Smooth muscle cell (in vitro differentiated cells): ENCODE data around the gene CMSS1. TPM values are rescaled to one million over a fixed set of nuclear protein-coding genes. Genes with fewer than 3 reads are reported as not detected.

Source experiments
- DNase-seq: peaks from one replicate; lab custom pipeline; 2025; ENCODE audit not compliant: unreplicated experiment; lab: John Stamatoyannopoulos, UW
- H2AFZ ChIP-seq: fragments of 200-600 bp; sonication (generic); 2 replicates; pipeline ENCODE4 v1.6.0; 2016; ENCODE audit warnings: antibody characterized with exemption, low read depth, mild to moderate bottlenecking
- H3F3A ChIP-seq: fragments of 200-600 bp; sonication (generic); 2 replicates; pipeline ENCODE4 v1.6.0; 2017; ENCODE audit warnings: antibody characterized with exemption, low read depth
- H3K27ac ChIP-seq: fragments of 200-600 bp; sonication (generic); 2 replicates; pipeline ENCODE4 v1.5.1; 2016; ENCODE audit warnings: low read depth, mild to moderate bottlenecking
- H3K27me3 ChIP-seq: fragments of 200-600 bp; sonication (generic); 2 replicates; pipeline ENCODE4 v1.6.1; 2016; ENCODE audit warnings: low read depth, mild to moderate bottlenecking
- H3K36me3 ChIP-seq: fragments of 200-600 bp; sonication (generic); 2 replicates; pipeline ENCODE4 v1.5.1; 2016; ENCODE audit warnings: low read depth
- H3K4me1 ChIP-seq: fragments of 200-600 bp; sonication (generic); 2 replicates; pipeline ENCODE4 v1.5.1; 2016; ENCODE audit warnings: low read depth
- H3K4me2 ChIP-seq: fragments of 200-600 bp; sonication (generic); 2 replicates; pipeline ENCODE4 v1.6.0; 2016; ENCODE audit warnings: mild to moderate bottlenecking
- H3K4me3 ChIP-seq: fragments of 200-600 bp; sonication (generic); 2 replicates; pipeline ENCODE4 v1.5.1; 2016; ENCODE audit warnings: mild to moderate bottlenecking
- H3K79me2 ChIP-seq: fragments of 200-600 bp; sonication (generic); 2 replicates; pipeline ENCODE4 v1.6.0; 2016; ENCODE audit warnings: low read depth, mild to moderate bottlenecking
- H3K9ac ChIP-seq: fragments of 200-600 bp; sonication (generic); 2 replicates; pipeline ENCODE4 v1.6.0; 2016; ENCODE audit warnings: low read depth
- H3K9me3 ChIP-seq: fragments of 200-600 bp; sonication (generic); replicated peaks from 2 replicates; pipeline ENCODE4 v1.5.1; 2016; ENCODE audit warnings: low read depth
- H4K20me1 ChIP-seq: fragments of 200-600 bp; sonication (generic); 2 replicates; pipeline ENCODE4 v1.6.0; 2016; ENCODE audit warnings: low read depth
- CTCF ChIP-seq: fragments of 200-600 bp; sonication (generic); IDR thresholded peaks from 2 replicates; pipeline ENCODE4 v1.5.1; 2017; ENCODE audit warnings: borderline replicate concordance, mild to moderate bottlenecking, antibody characterized with exemption; ENCODE audit not compliant: insufficient read depth, poor library complexity, severe bottlenecking
- WGBS: methylation state at CpG from one replicate; pipeline ENCODE4 v1.1.7; 2016; ENCODE audit warnings: low lambda C conversion rate; 5-methylcytosine and 5-hydroxymethylcytosine counted together
- polyA plus RNA-seq: library from polyadenylated mRNA; unstranded; fragments of >200 nt; fragmentation: Nextera tagmentation; extraction: Ambion mirVana; gene quantifications from 2 replicates; pipeline ENCODE4 v1.2.1, GENCODE V29; 2016
- total RNA-seq: library from RNA; depleted of rRNA; stranded (reverse); fragments of >200 nt; gene quantifications from 2 replicates; pipeline ENCODE4 v1.2.3, GENCODE V29; 2014

Gene CMSS1
- total and polyA plus RNA-seq, 2 experiments from 2014 or later = 19.2 to 24.1 TPM

- TF ChIP-seq CTCF = no peak
- 41% methylated on average over 3 of the region's 3 CpGs for WGBS
- Histone ChIP-seq H3K79me2 (no peaks in the 10 kb centered on the region), H2AFZ (no peak overlapping the region), H4K20me1 (no peaks in the 10 kb centered on the region), H3K4me2 (peak overlapping the region; percentile 12), H3K4me1 (peaks cover 8% of the 10 kb centered on the region), H3K27me3 (no peaks in the 10 kb centered on the region), H3K4me3 (no peak overlapping the region), H3K36me3 (no peaks in the 10 kb centered on the region), H3K27ac (peak overlapping the region; percentile 91), H3K9me3 (no peaks in the 10 kb centered on the region), H3F3A (no peaks in the 10 kb centered on the region), H3K9ac (peak overlapping the region; percentile 20)
- no peak for DNase-seq
Measured at GRCh38 chr3:99911433-99911832, 93.8 kb downstream of the CMSS1 start.

- WGBS = 94% methylated on average over 3 of the region's 3 CpGs
- H3K36me3 ChIP-seq = no peaks in the 10 kb centered on the region
- H3K4me1 ChIP-seq = peaks cover 19% of the 10 kb centered on the region
- H3K4me3 ChIP-seq = no peak overlapping the region
- H2AFZ ChIP-seq = no peak overlapping the region
- no peaks in the 10 kb centered on the region for H3K9me3 ChIP-seq
- H3K9ac ChIP-seq = no peak overlapping the region
- H3K79me2 ChIP-seq = no peaks in the 10 kb centered on the region
- H3K27me3 ChIP-seq = no peaks in the 10 kb centered on the region
- no peak overlapping the region for H3K4me2 ChIP-seq
- no peak for TF ChIP-seq CTCF
- H3F3A ChIP-seq = no peaks in the 10 kb centered on the region
- DNase-seq = no peak
- no peak overlapping the region for H3K27ac ChIP-seq
- H4K20me1 ChIP-seq = no peaks in the 10 kb centered on the region
Measured at GRCh38 chr3:99915906-99916432, 98.3 kb downstream of the CMSS1 start.

GRCh38 chr3:99918715-99919114 lies 101.1 kb downstream of the CMSS1 start:
- Histone ChIP-seq H3K79me2 (no peaks in the 10 kb centered on the region), H3K36me3 (no peaks in the 10 kb centered on the region), H3K9me3 (no peaks in the 10 kb centered on the region), H3K4me1 (peaks cover 11% of the 10 kb centered on the region), H3K27ac (no peak overlapping the region), H3F3A (no peaks in the 10 kb centered on the region), H4K20me1 (no peaks in the 10 kb centered on the region), H3K4me2 (no peak overlapping the region), H2AFZ (no peak overlapping the region), H3K27me3 (no peaks in the 10 kb centered on the region), H3K9ac (no peak overlapping the region), H3K4me3 (no peak overlapping the region)
- no peak for TF ChIP-seq CTCF
- DNase-seq = no peak

GRCh38 chr3:99919694-99920093 lies 102.0 kb downstream of the CMSS1 start:
- H3K9ac ChIP-seq = no peak overlapping the region
- no peak for TF ChIP-seq CTCF
- H3K79me2 ChIP-seq = no peaks in the 10 kb centered on the region
- no peaks in the 10 kb centered on the region for H3K9me3 ChIP-seq
- no peaks in the 10 kb centered on the region for H3K36me3 ChIP-seq
- no peak overlapping the region for H3K4me3 ChIP-seq
- no peak overlapping the region for H2AFZ ChIP-seq
- peak overlapping the region; percentile 84 for H3K27ac ChIP-seq
- H4K20me1 ChIP-seq = no peaks in the 10 kb centered on the region
- H3K27me3 ChIP-seq = no peaks in the 10 kb centered on the region
- H3K4me2 ChIP-seq = no peak overlapping the region
- H3K4me1 ChIP-seq = peaks cover 11% of the 10 kb centered on the region
- DNase-seq = no peak
- H3F3A ChIP-seq = no peaks in the 10 kb centered on the region
